ENCODE results near the gene TPK1.

GRCh38 chr7:144606261-144606660, 229.6 kb downstream of the TPK1 start:
- TF ChIP-seq POLR2AphosphoS5 (IDR thresholded peaks at IDR 0.05; ENCODE audit: low read depth, low read length) (no peak), POLR2A (IDR thresholded peaks at IDR 0.05; ENCODE audit: low read depth, low read length) (no peak), TAF1 (IDR thresholded peaks at IDR 0.05; ENCODE audit: borderline replicate concordance, low read depth, low read length) (no peak)

All from GM12892 (cell line).